H1 (cell line): ENCODE results near the gene UNC119B. TPM values are rescaled to one million over a fixed set of nuclear protein-coding genes. Genes with fewer than 3 reads are reported as not detected.

ENCODE experiments used
- CTCF ChIA-PET: fragments of 300-600 bp; sonication (Branson Sonifier 250); formaldehyde crosslinking; loops from one replicate; lab custom pipeline; 2021; ENCODE audit not compliant: partially characterized antibody; lab: Charles Lee
- POLR2A ChIA-PET: fragments of 300-600 bp; sonication (Branson Sonifier 250); formaldehyde crosslinking; loops from one replicate; lab custom pipeline; 2021; ENCODE audit warnings: inconsistent platforms; ENCODE audit not compliant: partially characterized antibody; lab: Charles Lee
- DNase-seq, 2 experiments: peaks; one replicate each; pipeline versions ENCODE4 v3.0.0 to v3.0.0-alpha.2; 2010 to 2022; ENCODE audit warnings: low spot score in 2 of 2, low read depth in 1 of 2, mixed read lengths in 1 of 2
- FAIRE-seq: peaks from 2 replicates; lab custom pipeline; 2011; peaks lifted over from hg19 to GRCh38; lab: Jason Lieb, UNC
- H2AFZ ChIP-seq: 2 replicates; pipeline ENCODE4 v1.8.1; 2012; ENCODE audit warnings: low read length, inconsistent platforms
- H2AK5ac ChIP-seq: 2 replicates; pipeline ENCODE4 v1.6.1; 2013; ENCODE audit warnings: low read depth, low read length
- H2BK120ac ChIP-seq: replicated peaks from 2 replicates; pipeline ENCODE3; 2013; ENCODE audit warnings: low read depth, low read length, inconsistent platforms
- H2BK12ac ChIP-seq: 2 replicates; pipeline ENCODE4 v1.6.1; 2013; ENCODE audit warnings: low read depth, low read length
- H2BK15ac ChIP-seq: 2 replicates; pipeline ENCODE4 v1.6.1; 2013; ENCODE audit warnings: low read length
- H2BK20ac ChIP-seq: 2 replicates; pipeline ENCODE4 v1.6.1; 2013; ENCODE audit warnings: low read length
- H2BK5ac ChIP-seq: 2 replicates; pipeline ENCODE4 v1.6.1; 2013; ENCODE audit warnings: low read depth, low read length
- H3K14ac ChIP-seq: 2 replicates; pipeline ENCODE4 v1.6.1; 2013; ENCODE audit warnings: inconsistent platforms; ENCODE audit not compliant: insufficient read length
- H3K18ac ChIP-seq: 2 replicates; pipeline ENCODE4 v1.6.1; 2013; ENCODE audit warnings: low read length; ENCODE audit errors: extremely low read depth
- H3K23ac ChIP-seq: 2 replicates; pipeline ENCODE4 v1.6.1; 2013; ENCODE audit warnings: inconsistent platforms; ENCODE audit not compliant: insufficient read length
- H3K23me2 ChIP-seq: 2 replicates; pipeline ENCODE4 v1.6.1; 2013; ENCODE audit warnings: low read depth, low read length
- H3K27ac ChIP-seq: 2 replicates; pipeline ENCODE4 v1.6.1; 2011; ENCODE audit warnings: low read depth, low read length, inconsistent platforms
- H3K27me3 ChIP-seq, 4 experiments: replicated peaks in 1 of 4; 1 replicate in 1 of 4; 2 replicates in 3 of 4; pipeline versions ENCODE4 v1.6.1 to v1.8.1; 2011 to 2013; ENCODE audit warnings: low read length in 3 of 4, mild to moderate bottlenecking in 3 of 4, inconsistent platforms in 2 of 4, mixed read lengths in 2 of 4, moderate library complexity in 1 of 4; ENCODE audit not compliant: control insufficient read depth in 3 of 4, insufficient read depth in 3 of 4; ENCODE audit errors: extremely low read depth in 1 of 4
- H3K36me3 ChIP-seq, 4 experiments: 2 replicates each; pipeline versions ENCODE4 v1.6.1 to v1.8.1; 2011 to 2013; ENCODE audit warnings: mild to moderate bottlenecking in 4 of 4, low read length in 3 of 4, moderate library complexity in 2 of 4, control low read depth in 1 of 4, inconsistent platforms in 1 of 4; ENCODE audit not compliant: insufficient read depth in 4 of 4, control insufficient read depth in 2 of 4
- H3K4ac ChIP-seq: replicated peaks from 2 replicates; pipeline ENCODE3; 2013; ENCODE audit warnings: low read length, low read depth, mixed read lengths, inconsistent platforms; ENCODE audit not compliant: insufficient read length
- H3K4me1 ChIP-seq, 4 experiments: replicated peaks in 1 of 4; 1 replicate in 1 of 4; 2 replicates in 3 of 4; pipeline versions ENCODE4 v1.6.1 to v1.8.1; 2011 to 2013; ENCODE audit warnings: low read length in 3 of 4, inconsistent platforms in 2 of 4, mixed read lengths in 1 of 4; ENCODE audit not compliant: insufficient read depth in 4 of 4, control insufficient read depth in 3 of 4
- H3K4me2 ChIP-seq, 2 experiments: 2 replicates each; pipeline versions ENCODE4 v1.6.1 to v1.8.1; 2011 to 2013; ENCODE audit warnings: low read depth in 2 of 2, low read length in 2 of 2, control low read depth in 1 of 2, inconsistent platforms in 1 of 2, mild to moderate bottlenecking in 1 of 2; ENCODE audit not compliant: insufficient read depth in 1 of 2
- H3K4me3 ChIP-seq, 4 experiments: fragments of 200-600, 300-600 bp in 1 of 4; sonication (generic), shearing (Covaris generic), sonication (Bioruptor Twin) in 1 of 4; 2 replicates each; pipeline versions ENCODE4 v1.5.1 to v1.8.1; 2011 to 2016; ENCODE audit warnings: low read length in 4 of 4, low read depth in 3 of 4, control low read depth in 2 of 4, inconsistent platforms in 2 of 4, mild to moderate bottlenecking in 2 of 4, mixed read lengths in 1 of 4, moderate library complexity in 1 of 4; ENCODE audit not compliant: insufficient read depth in 2 of 4; ENCODE audit errors: extremely low read depth in 1 of 4
- H3K56ac ChIP-seq: replicated peaks from 2 replicates; pipeline ENCODE3; 2013; ENCODE audit warnings: low read depth, mild to moderate bottlenecking, mixed read lengths, low read length, inconsistent platforms; ENCODE audit not compliant: insufficient read length
- H3K79me1 ChIP-seq: 2 replicates; pipeline ENCODE4 v1.6.1; 2013; ENCODE audit warnings: low read depth, low read length, control low read depth
- H3K79me2 ChIP-seq, 2 experiments: 2 replicates each; pipeline versions ENCODE4 v1.6.1 to v1.8.1; 2012 to 2013; ENCODE audit warnings: low read length in 2 of 2, mild to moderate bottlenecking in 2 of 2, inconsistent platforms in 1 of 2; ENCODE audit not compliant: insufficient read depth in 2 of 2, control insufficient read depth in 1 of 2
- H3K9ac ChIP-seq, 4 experiments: replicated peaks in 1 of 4; 1 replicate in 1 of 4; 2 replicates in 3 of 4; pipeline versions ENCODE4 v1.6.1 to v1.8.1; 2011 to 2013; ENCODE audit warnings: low read depth in 3 of 4, low read length in 3 of 4, control low read depth in 2 of 4, mild to moderate bottlenecking in 2 of 4, moderate library complexity in 2 of 4, inconsistent platforms in 1 of 4; ENCODE audit errors: extremely low read depth in 1 of 4
- H3K9me3 ChIP-seq, 2 experiments: 2 replicates each; pipeline versions ENCODE4 v1.6.1 to v1.8.1; 2012 to 2013; ENCODE audit warnings: mild to moderate bottlenecking in 2 of 2, moderate library complexity in 2 of 2, control low read depth in 1 of 2, inconsistent platforms in 1 of 2, low read depth in 1 of 2, low read length in 1 of 2, mixed read lengths in 1 of 2; ENCODE audit not compliant: insufficient read depth in 2 of 2
- H4K20me1 ChIP-seq, 2 experiments: replicated peaks in 1 of 2; 2 replicates each; pipeline versions ENCODE3 to v1.8.1; 2011 to 2013; ENCODE audit warnings: inconsistent platforms in 2 of 2, low read length in 2 of 2, mild to moderate bottlenecking in 1 of 2; ENCODE audit not compliant: insufficient read depth in 2 of 2, control insufficient read depth in 1 of 2
- H4K5ac ChIP-seq: 2 replicates; pipeline ENCODE4 v1.6.1; 2013; ENCODE audit warnings: low read length, low read depth, mixed read lengths, inconsistent platforms; ENCODE audit not compliant: insufficient read length
- H4K8ac ChIP-seq: 2 replicates; pipeline ENCODE4 v1.8.0; 2013; ENCODE audit warnings: mild to moderate bottlenecking, moderate library complexity, low read length, inconsistent platforms; ENCODE audit not compliant: insufficient read depth; ENCODE audit errors: extremely low read depth
- H4K91ac ChIP-seq: replicated peaks from 2 replicates; pipeline ENCODE3; 2013; ENCODE audit warnings: low read length, mixed read lengths, inconsistent platforms; ENCODE audit not compliant: insufficient read length
- ASH2L ChIP-seq: fragments of 200-600, 300-600 bp; sonication (generic); IDR thresholded peaks from one replicate; pipeline ENCODE4 v1.7.1; 2017; ENCODE audit warnings: low read length
- ATF2 ChIP-seq: IDR thresholded peaks from 2 replicates; pipeline ENCODE4 v1.6.1; 2012; ENCODE audit warnings: low read length, inconsistent platforms
- POLR2AphosphoS5 ChIP-seq: IDR thresholded peaks from 2 replicates; pipeline ENCODE4 v1.6.1; 2011; ENCODE audit warnings: low read depth, low read length
- RBBP5 ChIP-seq: IDR thresholded peaks from 2 replicates; pipeline ENCODE4 v1.7.1; 2012; ENCODE audit warnings: low read depth, mild to moderate bottlenecking, inconsistent platforms, low read length, moderate library complexity, borderline replicate concordance
- SUZ12 ChIP-seq: fragments of 200-600 bp; sonication (generic); IDR thresholded peaks from 2 replicates; pipeline ENCODE4 v1.6.1; 2012; ENCODE audit warnings: mild to moderate bottlenecking, inconsistent platforms, low read length, moderate library complexity, mixed read lengths
- TEAD4 ChIP-seq: IDR thresholded peaks from 2 replicates; pipeline ENCODE4 v1.6.1; 2012; ENCODE audit warnings: low read depth, low read length, inconsistent platforms, mixed read lengths
- USF2 ChIP-seq: IDR thresholded peaks from 2 replicates; pipeline ENCODE4 v1.6.1; 2011; ENCODE audit warnings: low read length, improper control_type of control experiment
- YY1 ChIP-seq: IDR thresholded peaks from 2 replicates; pipeline ENCODE4 v1.6.1; 2011; ENCODE audit warnings: low read depth, mild to moderate bottlenecking, low read length
- WGBS, 2 experiments: shearing (Covaris generic) in 1 of 2; methylation state at CpG; one replicate each; pipeline versions ENCODE4 v1.1.6 to v1.1.7; 2013 to 2015; ENCODE audit warnings: low lambda C conversion rate in 2 of 2, mixed read lengths in 2 of 2, inconsistent platforms in 1 of 2, low coverage in 1 of 2, missing lambda C conversion rate in 1 of 2; ENCODE audit not compliant: insufficient replicate concordance in 2 of 2, insufficient coverage in 1 of 2, insufficient read length in 1 of 2; ENCODE audit errors: extremely low coverage in 1 of 2, missing lambda C conversion rate in 1 of 2; 5-methylcytosine and 5-hydroxymethylcytosine counted together
- polyA plus RNA-seq, 7 experiments: library from polyadenylated mRNA; depleted of rRNA in 3 of 7; stranded (reverse) in 5 of 7; unstranded in 2 of 7; fragments of >200 nt in 5 of 7; fragments of 200-250 nt in 2 of 7; gene quantifications; 1 replicate in 5 of 7; 2 replicates in 1 of 7; 4 replicates in 1 of 7; pipeline versions ENCODE4 v1.2.1 to v1.2.3, GENCODE V29; 2011 to 2013; ENCODE audit warnings: missing spikeins in 2 of 7, mixed read lengths in 2 of 7
- total RNA-seq: library from RNA; stranded (reverse); fragmentation: NEBNext Ultra II Directional; extraction: Animal tissue kit (Norgen Biotek cat#: 25700); gene quantifications from 2 replicates; pipeline ENCODE4 v1.2.1, GENCODE V29; 2021

UNC119B gene
- total and polyA plus RNA-seq, 2 of the 8 experiments (the other 6 are each of a cell fraction or from before 2014, with no cell fraction given), result 40.5 to 50.1 TPM

GRCh38 chr12:120740871-120741270 is 30.6 kb downstream of the UNC119B start:
- Histone ChIP-seq H2BK20ac (no peak overlapping the region), H4K91ac (no peak overlapping the region), H4K8ac (no peak overlapping the region), H4K5ac (no peak overlapping the region), H3K9ac (no peak overlapping the region), H3K27me3 (no peaks in the 10 kb centered on the region), H3K56ac (peak overlapping the region; percentile 1), H2AK5ac (no peak overlapping the region), H2AFZ (no peak overlapping the region), H3K36me3 (no peaks in the 10 kb centered on the region; a peak in 1 of 8 replicates), H3K4me1 (no peaks in the 10 kb centered on the region), H3K4me3 (no peak overlapping the region), H2BK12ac (no peak overlapping the region), H2BK120ac (no peak overlapping the region), H3K18ac (no peak overlapping the region), H3K4ac (no peak overlapping the region), H3K79me1 (no peaks in the 10 kb centered on the region), H4K20me1 (no peaks in the 10 kb centered on the region), H3K79me2 (no peaks in the 10 kb centered on the region), H3K14ac (no peak overlapping the region), H3K4me2 (no peak overlapping the region), H2BK15ac (no peak overlapping the region), H3K23ac (no peak overlapping the region), H3K23me2 (no peaks in the 10 kb centered on the region), H3K9me3 (no peaks in the 10 kb centered on the region), H2BK5ac (no peak overlapping the region), H3K27ac (no peak overlapping the region)
- CTCF ChIA-PET, result interaction anchor here (1.5 to 5.7 kb wide), 2 partner anchors 92 to 230 kb away, joined by 3 to 34 read pairs; no protein-coding TSS in a partner anchor
- FAIRE-seq (no peak), DNase-seq (no peak)
- 94% methylated on average over 15 of the region's 15 CpGs; no CpG with 5 or more reads in 1 of the 2 experiments for WGBS, 2 experiments
- POLR2A ChIA-PET, result interaction anchor here (1.2 kb wide), 1 partner anchor 49 kb away, joined by 5 read pairs; no protein-coding TSS in a partner anchor
- no peak for TF ChIP-seq RBBP5
- TF ChIP-seq POLR2AphosphoS5, result no peak
- TF ChIP-seq YY1, result no peak
- no peak for TF ChIP-seq ATF2
- TF ChIP-seq ASH2L, result no peak
- no peak for TF ChIP-seq USF2
- TF ChIP-seq SUZ12, result no peak
- TF ChIP-seq TEAD4, result no peak
